Cardiac fibroblast (primary cell): Measurements from ENCODE around the gene TMEM201.
"Not testable (repeated sequence)": the region's sequence is repeated elsewhere in the genome, so short reads cannot be mapped to it uniquely, and the experiment has no call there.

Source experiments
- DNase-seq, 2 donors: peaks; one replicate each; pipeline versions ENCODE4 v3.0.0 to v3.0.0-alpha.2; 2010; ENCODE audit warnings: low read depth in 2 of 2
- H3K4me3 ChIP-seq, 2 donors: replicated peaks in 1 of 2; 1 replicate in 1 of 2; 2 replicates in 1 of 2; pipeline ENCODE4 v1.5.1; 2011; ENCODE audit warnings: low read depth in 2 of 2, low read length in 2 of 2, mild to moderate bottlenecking in 2 of 2, moderate library complexity in 1 of 2
- CTCF ChIP-seq: IDR thresholded peaks from one replicate; pipeline ENCODE4 v1.5.1; 2011; ENCODE audit warnings: low read depth, mild to moderate bottlenecking, low read length, inconsistent platforms

TMEM201 gene

DNA sequence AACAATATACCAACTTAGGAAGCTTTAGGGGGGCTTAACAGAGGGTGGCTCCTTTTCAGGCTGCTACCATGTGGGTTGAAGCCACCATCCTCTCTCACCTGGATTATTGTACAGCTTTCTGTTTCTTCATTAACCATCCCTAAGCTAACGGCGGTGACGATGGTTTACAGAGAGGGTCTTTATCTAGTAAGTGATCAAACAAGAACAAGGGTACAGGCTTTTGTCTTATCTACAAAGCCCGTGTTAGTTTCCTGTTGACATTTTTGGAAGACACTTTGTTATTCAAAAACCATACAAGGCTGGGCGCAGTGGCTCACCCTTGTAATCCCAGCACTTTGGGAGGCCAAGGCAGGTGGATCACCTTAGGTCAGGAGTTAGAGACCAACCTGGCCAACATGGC is 29.0 kb upstream of the TMEM201 start:
- DNase-seq = no peak
- no peak overlapping the region for H3K4me3 ChIP-seq
- TF ChIP-seq CTCF = no peak

DNA sequence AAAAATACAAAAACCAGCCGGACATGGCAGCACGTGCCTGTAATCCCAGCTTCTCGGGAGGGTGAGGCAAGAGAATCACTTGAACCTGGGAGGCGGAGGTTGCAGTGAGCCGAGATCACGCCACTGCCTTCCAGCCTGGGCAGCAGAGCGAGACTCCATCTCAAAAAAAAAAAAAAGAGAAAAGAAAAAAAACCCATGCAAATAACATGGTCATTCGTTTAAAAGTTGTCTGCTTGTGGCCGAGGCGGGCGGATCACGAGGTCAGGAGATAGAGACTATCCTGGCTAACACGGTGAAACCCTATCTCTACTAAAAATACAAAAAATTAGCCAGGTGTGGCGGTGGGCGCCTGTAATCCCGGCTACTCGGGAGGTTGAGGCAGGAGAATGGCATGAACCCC is 28.6 kb upstream of the TMEM201 start:
- H3K4me3 ChIP-seq, DNase-seq: not testable (repeated sequence)

GRCh38 chr1:9561429-9561828 is 27.3 kb upstream of the TMEM201 start:
- H3K4me3 ChIP-seq = no peak overlapping the region
- TF ChIP-seq CTCF = no peak
- peak; percentile 96 to 98 for DNase-seq

DNA sequence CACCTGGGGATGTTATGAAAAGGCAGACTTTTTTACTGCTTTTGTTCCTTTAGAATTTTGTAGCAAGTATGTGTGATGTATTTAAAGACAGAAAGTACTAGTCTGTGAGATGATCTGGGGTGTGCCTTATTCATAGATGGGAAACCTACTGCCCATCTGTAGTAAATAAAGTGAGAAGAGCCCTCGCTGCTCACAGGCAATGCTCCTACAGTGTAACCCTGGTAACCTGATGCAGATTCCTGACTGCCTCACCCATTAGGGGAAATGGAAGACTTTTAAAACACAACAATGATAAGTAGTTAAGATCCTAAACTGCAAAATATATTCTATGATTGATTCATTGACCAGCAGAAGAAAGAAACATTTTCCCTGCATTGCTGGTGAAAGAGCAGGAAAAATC is 19.4 kb upstream of the TMEM201 start:
- no peak for DNase-seq
- H3K4me3 ChIP-seq = no peak overlapping the region
- TF ChIP-seq CTCF = no peak

DNA sequence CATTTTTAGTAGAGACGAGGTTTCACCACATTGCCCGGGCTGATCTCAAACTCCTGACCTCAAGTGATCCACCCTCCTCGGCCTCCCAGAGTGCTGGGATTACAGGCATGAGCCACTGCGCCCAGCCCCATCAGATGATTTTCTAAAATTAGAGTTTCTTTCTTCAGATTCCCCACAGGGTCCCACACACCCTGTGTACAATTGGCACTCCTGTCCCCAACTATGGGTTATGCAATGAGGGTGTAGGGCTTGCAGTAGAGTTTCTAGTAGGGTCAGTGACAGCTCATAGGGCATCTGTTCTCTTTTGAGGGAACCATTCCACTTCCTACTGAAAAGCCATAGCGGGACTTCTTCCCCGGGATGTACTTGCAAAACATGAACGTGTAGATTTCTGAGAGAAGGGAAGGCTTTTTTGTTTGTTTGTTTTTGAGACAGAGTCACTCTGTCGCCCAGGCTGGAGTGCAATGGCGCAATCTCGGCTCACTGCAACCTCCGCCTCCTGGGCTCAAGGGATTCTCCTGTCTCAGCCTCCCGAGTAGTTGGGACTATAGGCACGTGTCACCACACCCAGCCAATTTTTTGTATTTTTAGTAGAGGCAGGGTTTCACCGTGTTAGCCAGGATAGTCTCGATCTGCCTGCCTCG is 17.7 kb upstream of the TMEM201 start:
- H3K4me3 ChIP-seq, DNase-seq: not testable (repeated sequence)

GRCh38 chr1:9573723-9574122 is 15.0 kb upstream of the TMEM201 start:
- TF ChIP-seq CTCF = peak; percentile 36
- no peak overlapping the region for H3K4me3 ChIP-seq
- peak; percentile 48 to 55 for DNase-seq

DNA sequence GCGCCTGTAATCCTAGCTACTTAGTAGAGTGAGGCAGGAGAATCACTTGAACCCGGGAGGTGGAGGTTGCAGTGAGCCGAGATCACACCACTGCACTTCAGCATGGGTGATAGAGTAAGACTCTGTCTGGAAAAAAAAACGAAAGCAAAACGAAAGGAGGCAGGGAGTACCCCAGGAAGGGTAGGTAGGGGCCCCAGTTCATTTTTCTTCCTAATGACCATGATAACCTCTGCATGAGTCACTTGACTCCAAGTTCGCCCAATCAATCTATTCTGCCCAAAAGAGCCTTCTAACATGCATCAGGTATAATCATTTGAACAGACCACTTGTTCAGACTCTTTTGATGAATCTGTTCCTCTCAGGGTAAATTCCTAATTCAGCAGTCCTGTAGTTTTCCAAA is 13.2 kb upstream of the TMEM201 start:
- DNase-seq = no peak
- H3K4me3 ChIP-seq = no peak overlapping the region
- no peak for TF ChIP-seq CTCF

DNA sequence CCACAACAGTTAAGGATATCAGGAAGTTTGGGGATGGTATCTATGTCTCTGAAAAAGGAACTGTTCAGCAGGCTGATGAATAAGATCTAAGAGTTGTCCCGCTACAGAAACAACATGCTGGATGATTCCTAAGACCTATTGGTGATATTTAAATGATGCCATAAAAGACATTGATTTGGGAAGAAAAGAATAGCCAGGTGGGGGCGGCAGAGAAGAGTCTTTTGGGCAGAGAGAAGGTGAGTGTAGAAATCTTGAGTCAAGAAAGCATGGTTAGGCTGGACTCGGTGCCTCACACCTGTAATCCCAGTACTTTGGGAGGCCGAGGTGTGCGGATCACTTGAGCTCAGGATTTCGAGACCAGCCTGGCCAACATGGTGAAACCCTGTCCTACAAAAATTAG is 11.8 kb upstream of the TMEM201 start:
- H3K4me3 ChIP-seq = no peak overlapping the region
- TF ChIP-seq CTCF = no peak
- no peak for DNase-seq
